Measurements from ENCODE around the gene BICRA. TPM values are rescaled to one million over a fixed set of nuclear protein-coding genes. Genes with fewer than 3 reads are reported as not detected.

BICRA gene
- total and polyA plus RNA-seq, 2 donors (not counting 1 experiment from before 2014, with no cell fraction given) = 14.1 to 34.7 TPM

DNA sequence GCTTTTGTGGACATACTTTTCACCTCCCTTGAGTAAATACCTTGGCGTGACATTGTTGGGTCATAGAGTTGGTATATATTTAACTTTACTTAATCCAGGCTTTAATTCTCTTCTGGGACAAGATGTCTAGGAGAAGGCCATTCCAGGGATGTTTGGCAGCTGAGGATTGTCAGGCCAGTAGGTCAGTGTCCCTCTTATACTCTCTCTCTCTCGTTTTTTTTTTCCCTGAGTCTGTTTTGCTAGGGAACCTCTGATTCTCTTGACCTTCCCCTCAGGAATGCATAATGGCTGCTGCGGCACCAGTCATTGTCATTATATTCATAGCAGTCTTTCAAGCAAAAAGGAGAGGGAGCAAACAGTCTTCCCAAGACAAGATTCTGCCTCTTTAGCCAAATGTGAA, 48.8 kb downstream of the BICRA start:
- Histone ChIP-seq H3K4me1 (ENCODE audit: control insufficient read depth in 2 of 2, insufficient read depth in 2 of 2, low read length in 2 of 2) (no peaks in the 10 kb centered on the region), H4K20me1 (ENCODE audit: control insufficient read depth, insufficient read depth, low read length, poor library complexity, severe bottlenecking) (peaks cover 90% of the 10 kb centered on the region), H3K27ac (ENCODE audit: low read length in 2 of 2) (no peak overlapping the region), H3K9ac (ENCODE audit: low read length) (no peak overlapping the region), H3K36me3 (replicated peaks in 1 of 2; ENCODE audit: control extremely low read depth in 1 of 2, control insufficient read depth in 1 of 2, extremely low read depth in 1 of 2, insufficient read depth in 2 of 2, low read length in 1 of 2) (peaks cover 1 to 27% of the 10 kb centered on the region in 2 experiments), H3K4me2 (replicated peaks; ENCODE audit: low read depth, low read length, poor library complexity, severe bottlenecking) (no peak overlapping the region), H3K9me3 (ENCODE audit: control extremely low read depth in 1 of 3, control insufficient read depth in 2 of 3, insufficient read depth in 1 of 3, low read length in 2 of 3) (no peaks in the 10 kb centered on the region), H3K4me3 (ENCODE audit: control extremely low read depth in 1 of 5, extremely low read depth in 1 of 5, insufficient read depth in 1 of 5, low read depth in 2 of 5, low read length in 4 of 5) (no peak overlapping the region), H3K79me2 (ENCODE audit: control insufficient read depth, insufficient read depth, low read length) (peaks cover 96% of the 10 kb centered on the region), H2AFZ (ENCODE audit: insufficient read depth, low read depth, low read length, poor library complexity, severe bottlenecking) (no peak overlapping the region), H3K27me3 (replicated peaks in 1 of 4; ENCODE audit: control extremely low read depth in 1 of 4, control insufficient read depth in 3 of 4, insufficient read depth in 4 of 4, low read length in 3 of 4) (no peaks in the 10 kb centered on the region)
- CTCF ChIA-PET = interaction anchor here (0.7 kb wide), 1 partner anchor 289 kb away, joined by 3 read pairs; no protein-coding TSS in a partner anchor
- H3K9me3 Mint-ChIP-seq (ENCODE audit: insufficient read depth) = no peaks in the 10 kb centered on the region
- POLR2A ChIA-PET = no interaction called here
- no peak for ATAC-seq (ENCODE audit: low read depth)
- no peak overlapping the region for H3K27ac Mint-ChIP-seq
- WGBS (ENCODE audit: insufficient coverage) = 80% methylated on average over 1 of the region's 3 CpGs
- H3K4me3 Mint-ChIP-seq = no peak overlapping the region
- no peak for DNase-seq
- H3K4me1 Mint-ChIP-seq = peaks cover 6% of the 10 kb centered on the region
- no peaks in the 10 kb centered on the region for H3K27me3 Mint-ChIP-seq
- TF ChIP-seq, protein P1, sequence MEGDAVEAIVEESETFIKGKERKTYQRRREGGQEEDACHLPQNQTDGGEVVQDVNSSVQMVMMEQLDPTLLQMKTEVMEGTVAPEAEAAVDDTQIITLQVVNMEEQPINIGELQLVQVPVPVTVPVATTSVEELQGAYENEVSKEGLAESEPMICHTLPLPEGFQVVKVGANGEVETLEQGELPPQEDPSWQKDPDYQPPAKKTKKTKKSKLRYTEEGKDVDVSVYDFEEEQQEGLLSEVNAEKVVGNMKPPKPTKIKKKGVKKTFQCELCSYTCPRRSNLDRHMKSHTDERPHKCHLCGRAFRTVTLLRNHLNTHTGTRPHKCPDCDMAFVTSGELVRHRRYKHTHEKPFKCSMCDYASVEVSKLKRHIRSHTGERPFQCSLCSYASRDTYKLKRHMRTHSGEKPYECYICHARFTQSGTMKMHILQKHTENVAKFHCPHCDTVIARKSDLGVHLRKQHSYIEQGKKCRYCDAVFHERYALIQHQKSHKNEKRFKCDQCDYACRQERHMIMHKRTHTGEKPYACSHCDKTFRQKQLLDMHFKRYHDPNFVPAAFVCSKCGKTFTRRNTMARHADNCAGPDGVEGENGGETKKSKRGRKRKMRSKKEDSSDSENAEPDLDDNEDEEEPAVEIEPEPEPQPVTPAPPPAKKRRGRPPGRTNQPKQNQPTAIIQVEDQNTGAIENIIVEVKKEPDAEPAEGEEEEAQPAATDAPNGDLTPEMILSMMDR (IDR thresholded peaks at IDR 0.05) = no peak
- intact Hi-C loops (cut with micrococcal nuclease) = no loop called here

DNA sequence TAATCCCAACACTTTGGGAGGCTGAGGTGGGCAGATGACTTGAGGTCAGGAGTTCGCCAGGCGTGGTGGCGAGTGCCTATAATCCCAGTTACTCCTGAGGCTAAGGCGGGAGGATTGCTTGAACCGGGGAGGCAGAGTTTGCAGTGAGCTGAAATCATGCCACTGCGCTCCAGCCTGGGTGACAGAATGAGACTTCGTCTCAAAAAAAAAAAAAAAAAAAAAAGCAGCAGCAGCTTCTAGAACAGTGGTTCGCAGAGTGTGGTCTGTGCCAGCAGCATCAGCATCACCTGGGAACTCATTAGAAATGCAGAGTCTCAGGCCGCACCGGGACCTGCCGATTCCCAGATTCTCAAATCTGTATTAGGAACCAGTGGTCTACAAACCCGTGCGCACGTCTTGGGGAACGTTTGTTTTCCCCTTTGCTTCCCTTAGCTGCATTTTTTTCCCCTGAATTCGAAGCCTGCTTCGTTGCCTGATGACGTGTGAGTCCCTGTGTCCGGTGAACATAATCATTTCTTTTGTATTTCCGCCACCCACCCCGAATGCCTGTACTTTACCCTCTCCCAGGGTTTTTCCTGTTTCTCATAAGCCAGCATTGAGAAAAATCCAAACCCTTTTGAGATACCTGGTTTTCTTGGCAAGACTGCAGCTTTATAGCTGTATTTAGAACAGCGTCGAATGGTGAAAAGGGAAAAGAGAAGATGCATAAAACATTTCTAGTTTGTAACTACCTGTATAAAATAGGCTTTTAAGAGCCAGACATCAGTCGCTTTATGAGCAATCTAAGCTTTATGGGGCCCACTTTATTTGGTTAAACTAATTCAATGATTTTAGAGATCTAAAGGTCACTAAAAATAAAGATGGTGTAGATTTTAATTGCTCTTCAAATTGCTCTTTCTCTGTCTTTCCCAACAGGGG, 49.8 kb downstream of the BICRA start:
- Histone ChIP-seq H3K27ac (ENCODE audit: low read length in 2 of 2) (no peak overlapping the region), H3K27me3 (replicated peaks in 1 of 4; ENCODE audit: control extremely low read depth in 1 of 4, control insufficient read depth in 3 of 4, insufficient read depth in 4 of 4, low read length in 3 of 4) (no peaks in the 10 kb centered on the region), H2AFZ (ENCODE audit: insufficient read depth, low read depth, low read length, poor library complexity, severe bottlenecking) (no peak overlapping the region), H3K4me1 (ENCODE audit: control insufficient read depth in 2 of 2, insufficient read depth in 2 of 2, low read length in 2 of 2) (no peaks in the 10 kb centered on the region), H3K9me3 (ENCODE audit: control extremely low read depth in 1 of 3, control insufficient read depth in 2 of 3, insufficient read depth in 1 of 3, low read length in 2 of 3) (peaks cover 0 to 5% (median 0%) of the 10 kb centered on the region in 3 donors), H3K36me3 (replicated peaks in 1 of 2; ENCODE audit: control extremely low read depth in 1 of 2, control insufficient read depth in 1 of 2, extremely low read depth in 1 of 2, insufficient read depth in 2 of 2, low read length in 1 of 2) (peaks cover 1 to 21% of the 10 kb centered on the region in 2 experiments), H3K4me3 (ENCODE audit: control extremely low read depth in 1 of 5, extremely low read depth in 1 of 5, insufficient read depth in 1 of 5, low read depth in 2 of 5, low read length in 4 of 5) (no peak overlapping the region), H3K9ac (ENCODE audit: low read length) (no peak overlapping the region), H4K20me1 (ENCODE audit: control insufficient read depth, insufficient read depth, low read length, poor library complexity, severe bottlenecking) (peaks cover 94% of the 10 kb centered on the region), H3K4me2 (replicated peaks; ENCODE audit: low read depth, low read length, poor library complexity, severe bottlenecking) (no peak overlapping the region), H3K79me2 (ENCODE audit: control insufficient read depth, insufficient read depth, low read length) (peaks cover 96% of the 10 kb centered on the region)
- no peak overlapping the region for H3K27ac Mint-ChIP-seq
- TF ChIP-seq EZH2 (IDR thresholded peaks at IDR 0.05; ENCODE audit: borderline replicate concordance, insufficient read depth, low read depth, low read length, poor library complexity, severe bottlenecking) = no peak
- TF ChIP-seq, protein P1 (IDR thresholded peaks at IDR 0.05) = no peak
- intact Hi-C loops (cut with micrococcal nuclease) = no loop called here
- no peaks in the 10 kb centered on the region for H3K27me3 Mint-ChIP-seq
- peaks cover 6% of the 10 kb centered on the region for H3K4me1 Mint-ChIP-seq
- 96% methylated on average over 20 of the region's 24 CpGs for WGBS (ENCODE audit: insufficient coverage)
- ChIA-PET POLR2A (no interaction called here), CTCF (interaction anchor here (0.7 kb wide), 1 partner anchor 290 kb away, joined by 3 read pairs; no protein-coding TSS in a partner anchor)
- no peak for DNase-seq
- no peak overlapping the region for H3K4me3 Mint-ChIP-seq
- H3K9me3 Mint-ChIP-seq (ENCODE audit: insufficient read depth) = no peaks in the 10 kb centered on the region
- ATAC-seq (ENCODE audit: low read depth) = no peak
